NCI-H1105 (cell line): ENCODE data around the gene KCNQ1.

Experiments
- DNase-seq: peaks from one replicate; lab custom pipeline; 2025; lab: John Stamatoyannopoulos, UW

The KCNQ1 gene

GRCh38 chr11:2549876-2550605 is 105.2 kb downstream of the KCNQ1 start:
- no peak for DNase-seq

GRCh38 chr11:2550606-2550970 is 105.8 kb downstream of the KCNQ1 start:
- DNase-seq, result no peak

DNA sequence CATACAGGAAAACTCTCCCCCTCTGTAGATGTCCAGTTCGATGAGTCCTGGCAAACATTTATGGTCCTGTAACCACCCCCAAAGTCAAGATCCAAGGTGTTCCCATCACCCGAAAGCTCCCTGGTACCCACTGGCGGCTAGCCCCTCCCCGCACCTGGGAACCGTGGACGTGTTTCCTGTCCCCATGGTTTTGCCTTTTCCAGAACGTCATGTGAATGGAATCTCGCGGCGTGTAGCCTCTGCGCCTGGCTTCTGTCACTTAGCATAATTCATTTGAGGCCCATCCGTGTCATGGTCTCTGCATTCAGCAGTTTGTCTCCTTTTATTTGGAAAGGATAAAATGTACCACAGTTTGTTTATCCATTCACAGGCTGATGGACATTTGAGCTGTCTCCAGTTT is 106.3 kb downstream of the KCNQ1 start:
- no peak for DNase-seq

GRCh38 chr11:2552210-2552609 is 107.4 kb downstream of the KCNQ1 start:
- DNase-seq, result no peak

DNA sequence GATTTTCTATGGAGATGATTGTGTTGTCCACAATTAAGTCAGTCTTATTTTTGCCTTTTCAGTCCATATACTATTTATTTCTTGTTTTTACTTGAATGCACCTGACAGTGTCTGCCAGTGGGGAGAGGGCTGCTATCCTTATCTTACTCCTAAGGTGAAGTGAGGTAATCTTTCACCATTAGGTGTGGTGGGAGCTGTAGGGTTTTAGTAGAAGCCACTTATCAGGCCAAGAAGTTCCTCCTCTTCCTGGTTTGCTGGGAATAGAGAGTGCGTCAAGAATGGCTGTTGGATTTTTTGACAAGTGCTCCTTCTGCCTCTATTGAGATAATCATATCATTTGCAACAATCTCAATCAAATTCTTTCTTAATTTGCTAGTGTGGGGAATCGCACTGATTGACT is 108.4 kb downstream of the KCNQ1 start:
- DNase-seq, result no peak

DNA sequence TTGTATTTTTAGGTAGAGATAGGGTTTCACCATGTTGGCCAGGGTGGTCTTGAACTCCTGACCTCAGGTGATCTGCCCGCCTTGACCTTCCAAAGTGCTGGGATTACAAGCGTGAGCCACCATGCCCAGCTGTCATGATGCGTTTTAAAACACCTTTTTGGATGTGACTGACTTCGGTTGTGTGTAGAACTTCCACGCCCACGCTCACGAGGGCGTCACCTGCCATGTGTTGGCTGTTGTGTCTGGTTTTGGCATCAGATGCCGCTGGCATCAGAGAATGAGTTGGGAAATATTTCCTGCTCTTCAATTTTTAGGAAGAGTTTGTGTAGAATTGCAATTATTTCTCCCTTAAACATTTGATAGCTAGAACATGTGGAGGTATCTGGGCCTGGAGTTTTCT is 109.1 kb downstream of the KCNQ1 start:
- no peak for DNase-seq

DNA sequence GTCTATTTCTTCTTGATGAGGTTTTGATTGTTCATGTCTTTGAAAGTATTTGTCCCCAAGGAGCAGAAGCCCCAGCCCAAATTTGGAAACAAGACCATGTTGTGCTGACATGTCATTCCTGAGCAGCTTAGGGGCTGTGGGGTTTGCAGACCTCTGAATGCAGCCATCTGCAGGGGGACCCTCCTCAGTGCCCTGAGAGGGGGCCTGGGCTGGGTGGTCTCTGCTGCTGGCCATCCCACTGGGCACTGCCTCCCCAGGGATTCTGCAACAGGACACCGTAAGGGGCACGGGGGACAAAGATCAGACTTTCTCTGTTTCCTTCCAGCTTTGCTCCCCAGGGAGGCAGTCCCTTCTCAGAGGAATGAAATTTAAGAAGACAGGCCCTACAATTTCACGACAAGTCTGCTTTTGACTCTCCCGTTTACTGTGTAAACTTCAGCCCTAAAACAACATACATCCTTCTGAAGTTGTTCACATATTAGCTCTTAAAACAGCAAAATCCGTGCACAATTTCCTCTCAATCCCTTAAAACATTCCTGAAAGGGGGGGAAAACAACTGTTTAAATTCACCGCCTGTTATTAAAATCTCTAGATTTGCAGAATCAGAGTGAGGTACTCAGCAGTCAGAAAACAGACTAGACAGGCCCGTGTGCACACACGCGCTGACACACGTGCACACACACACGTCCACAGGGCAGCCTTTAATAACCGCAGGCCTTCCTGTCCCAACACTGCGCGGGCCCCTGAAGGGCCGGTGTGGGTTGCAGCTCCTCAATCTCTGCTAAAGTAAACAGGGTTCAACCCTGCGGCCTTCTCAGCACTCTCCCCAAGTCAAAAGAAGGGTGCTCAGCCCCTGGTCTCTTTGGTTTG is 109.8 kb downstream of the KCNQ1 start:
- DNase-seq, result no peak

DNA sequence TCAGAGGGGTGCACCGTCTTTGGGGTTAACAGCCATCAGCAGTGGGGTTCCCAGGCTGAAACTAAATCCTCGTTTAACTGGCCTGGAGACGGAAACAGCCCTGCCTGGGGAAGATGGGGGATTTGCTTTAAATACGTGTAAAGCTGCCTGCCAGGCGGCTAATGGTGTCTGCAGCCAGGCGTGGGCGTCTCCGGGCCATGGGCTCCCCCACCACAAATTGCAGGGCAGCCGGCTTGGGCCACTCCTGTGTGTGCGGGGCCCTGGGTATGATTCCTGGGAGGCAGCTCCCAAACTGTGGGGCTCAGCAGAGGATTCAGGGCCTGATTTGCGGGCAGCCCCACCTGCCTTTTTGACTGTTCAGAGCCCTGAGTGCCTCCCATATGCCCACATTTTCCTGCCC is 110.5 kb downstream of the KCNQ1 start:
- no peak for DNase-seq

GRCh38 chr11:2555891-2556290 is 111.1 kb downstream of the KCNQ1 start:
- DNase-seq, result no peak

- DNase-seq, result no peak
Observed at GRCh38 chr11:2557381-2557780, 112.6 kb downstream of the KCNQ1 start.

DNA sequence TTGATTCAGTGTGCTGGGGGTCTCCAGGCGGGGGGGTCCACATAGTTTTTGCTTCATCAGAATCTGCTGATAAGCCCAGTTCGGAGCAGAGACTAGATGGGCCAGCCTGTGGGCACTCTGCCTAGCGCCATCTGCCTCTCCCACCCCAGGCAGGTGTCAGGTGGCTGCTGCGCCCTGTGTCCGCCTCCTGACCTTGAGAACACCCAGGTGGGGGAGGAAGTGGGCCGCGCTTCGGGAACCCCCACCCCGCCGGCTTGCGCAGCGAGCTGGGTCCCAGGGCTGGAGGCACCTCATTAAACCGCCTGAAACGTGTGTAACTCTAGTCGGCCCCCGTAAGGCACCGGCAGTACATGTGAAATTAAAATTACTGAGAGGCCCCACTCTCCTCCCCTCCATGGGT is 113.6 kb downstream of the KCNQ1 start:
- no peak for DNase-seq

GRCh38 chr11:2558861-2559526 is 114.2 kb downstream of the KCNQ1 start:
- DNase-seq, result no peak

GRCh38 chr11:2559527-2560311 is 114.9 kb downstream of the KCNQ1 start:
- no peak for DNase-seq

DNA sequence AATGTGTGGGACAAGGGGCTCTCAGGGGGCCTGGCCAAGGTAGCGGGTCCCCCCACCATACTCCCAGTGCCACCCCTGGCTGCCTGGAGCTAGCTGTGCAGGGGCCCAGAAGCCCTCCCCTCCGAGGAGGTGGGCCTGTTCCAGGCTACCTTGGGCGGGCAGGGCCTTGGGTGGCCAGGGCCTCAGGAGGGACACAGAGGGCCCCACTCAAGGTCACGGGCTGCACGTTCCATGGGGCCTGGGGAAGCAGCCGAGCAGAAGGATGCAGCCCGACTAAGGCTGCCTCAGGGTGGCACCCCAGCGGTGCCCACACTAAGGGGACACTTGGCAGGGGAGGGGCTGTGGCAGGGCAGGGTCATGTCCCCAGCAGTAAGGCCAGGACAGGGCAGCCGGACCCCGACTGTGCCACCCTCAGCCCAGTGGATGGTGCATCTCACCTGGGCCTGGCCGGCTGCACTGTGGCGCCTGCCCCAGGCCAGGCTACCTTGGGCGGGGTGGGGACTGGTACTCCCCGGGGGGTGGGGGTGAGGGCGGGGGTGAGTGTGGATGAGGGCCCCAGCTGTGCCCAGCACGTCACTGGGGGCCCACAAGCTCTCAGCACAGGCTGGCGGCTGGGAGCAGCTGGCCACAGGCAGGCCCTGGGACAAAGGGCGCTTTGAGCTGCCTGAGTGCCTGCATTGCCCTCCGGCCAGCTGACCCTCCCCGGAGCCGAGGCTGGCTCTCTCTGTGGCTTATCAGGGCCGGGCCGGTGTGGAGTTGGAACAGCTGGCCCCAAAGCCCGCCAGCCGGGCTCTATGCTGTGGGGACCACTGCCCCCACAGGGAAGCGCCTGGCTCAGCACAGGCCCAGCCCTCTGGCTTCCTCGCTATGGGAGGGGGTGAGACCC is 117.1 kb downstream of the KCNQ1 start:
- DNase-seq, result no peak

DNA sequence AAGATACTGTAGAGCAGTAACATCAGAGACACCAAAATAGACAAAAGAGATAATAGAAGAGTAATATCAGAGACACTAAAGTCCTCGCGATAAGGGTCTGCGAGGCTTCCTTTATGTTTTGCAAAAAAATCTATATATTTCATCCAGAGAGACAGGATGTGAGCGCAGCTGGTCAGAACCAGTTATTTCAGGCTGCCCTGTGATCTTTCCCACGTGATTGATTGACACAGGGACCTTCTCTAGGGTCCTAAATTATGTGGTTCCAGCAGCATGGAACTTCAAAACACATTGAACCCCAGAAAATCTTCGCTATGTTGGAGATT is 118.0 kb downstream of the KCNQ1 start:
- no peak for DNase-seq

DNA sequence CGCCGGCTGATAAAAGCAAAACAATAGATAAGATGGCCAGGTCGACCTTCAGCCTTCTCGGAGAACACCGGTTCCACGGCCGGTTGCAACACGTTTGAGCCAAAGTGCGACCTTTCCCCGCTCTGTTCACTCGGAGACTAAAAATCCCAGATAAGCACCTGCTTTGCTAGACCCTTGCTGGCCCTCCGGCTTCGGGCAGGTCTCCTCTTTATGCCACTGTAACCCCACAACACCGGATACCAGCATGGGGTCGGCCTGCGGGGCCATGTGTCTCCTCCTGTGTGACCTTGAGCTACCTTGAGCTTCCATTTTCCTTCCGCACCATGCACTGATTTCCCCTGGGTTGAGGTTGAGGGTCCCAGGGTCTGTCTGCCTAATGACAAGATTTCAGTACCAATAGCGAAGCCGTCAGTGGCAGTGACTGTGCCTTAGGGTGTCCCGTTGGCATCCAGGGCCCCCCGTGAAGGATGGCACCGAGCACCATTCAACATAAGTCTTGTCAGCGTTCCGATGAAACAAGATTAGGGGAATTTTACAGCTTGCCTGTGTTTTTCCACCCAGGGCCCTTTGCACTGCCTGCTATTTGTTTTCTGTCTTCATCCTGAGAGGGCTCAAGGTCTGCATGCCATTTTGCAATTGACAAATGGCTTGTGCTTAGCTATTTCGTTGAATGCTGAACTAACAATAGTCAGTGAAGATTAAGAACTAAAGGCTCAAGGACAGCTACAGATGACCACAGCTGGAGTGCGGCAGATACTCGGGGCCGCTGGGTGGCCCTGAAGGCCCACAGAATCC is 118.6 kb downstream of the KCNQ1 start:
- no peak for DNase-seq

GRCh38 chr11:2564008-2564530 is 119.3 kb downstream of the KCNQ1 start:
- no peak for DNase-seq

DNA sequence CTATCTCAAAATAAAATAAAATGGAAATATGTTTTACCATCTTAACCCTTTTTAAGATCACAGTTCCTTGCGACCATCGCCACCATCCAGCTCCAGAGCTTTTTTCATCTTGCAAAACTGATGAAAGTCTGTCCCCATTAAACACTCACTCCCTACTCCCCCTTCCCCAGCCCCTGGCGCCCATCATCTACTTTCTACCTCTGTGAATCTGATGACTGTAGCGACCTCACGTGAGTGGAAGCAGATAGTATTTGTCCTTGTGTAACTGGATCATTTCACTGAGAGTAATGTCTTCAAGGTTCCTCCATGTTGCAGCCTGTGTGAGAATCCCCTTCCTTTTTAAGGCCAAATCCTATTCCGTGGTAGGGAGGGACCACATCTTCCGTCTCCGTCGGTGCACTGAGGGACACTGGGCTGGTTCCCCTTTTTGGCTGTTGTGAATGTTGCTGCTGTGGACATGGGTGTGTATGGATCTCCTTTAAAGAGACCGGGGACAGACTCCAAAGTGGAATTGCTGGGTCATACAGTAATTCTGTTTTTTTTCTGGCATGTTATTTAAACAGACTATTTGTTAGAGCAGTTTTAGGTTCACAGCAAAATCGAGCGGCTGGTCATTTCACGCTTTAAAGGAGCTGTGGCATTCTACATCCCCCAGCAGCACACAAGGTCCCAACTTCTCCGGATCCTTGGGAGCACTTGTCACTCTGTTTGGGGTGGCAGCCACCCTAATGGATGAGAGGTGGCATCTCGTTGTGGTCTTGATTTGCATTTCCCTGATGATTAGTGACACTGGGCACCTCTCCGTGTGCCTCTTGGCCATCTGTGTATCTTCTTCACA is 120.0 kb downstream of the KCNQ1 start:
- DNase-seq, result no peak
